ENCODE results near the gene STARD3NL. TPM values are rescaled to one million over a fixed set of nuclear protein-coding genes. Genes with fewer than 3 reads are reported as not detected.
"Not testable (repeated sequence)": the region's sequence is repeated elsewhere in the genome, so short reads cannot be mapped to it uniquely, and the experiment has no call there.

Gene STARD3NL
- total and polyA plus RNA-seq, 2 of the 13 experiments (the other 11 are each of a cell fraction or from before 2014, with no cell fraction given) = 37.3 to 42.3 TPM

GRCh38 chr7:38175547-38175946 is 2.5 kb upstream of the STARD3NL start:
- intact Hi-C loops (cut with micrococcal nuclease; ENCODE audit: unreplicated experiment) = loop anchor here (5.0 kb wide), 1 partner anchor 258 kb away; the partner anchor contains the start of gene SFRP4
- in situ Hi-C loops (cut with HindIII; ENCODE audit: extremely low pct_ligation_motif_present, low pct_unique_long_range_greater_than_20kb); H4K20me1 ChIP-seq (ENCODE audit: insufficient read depth, low read length); H2AFZ ChIP-seq (ENCODE audit: low read length); H3K4me2 ChIP-seq (ENCODE audit: low read depth, low read length); POLR2A ChIA-PET; H3K9ac ChIP-seq (ENCODE audit: insufficient read depth, low read depth, low read length); BruUV-seq (replicated peaks); ATAC-seq; DNase-seq (ENCODE audit: low spot score); H3K36me3 ChIP-seq (replicated peaks in 1 of 2; ENCODE audit: control insufficient read depth in 1 of 2, insufficient read depth in 2 of 2, low read length in 2 of 2); H3K27ac ChIP-seq (ENCODE audit: extremely low read length, insufficient read depth, low read length); FAIRE-seq; H3K27me3 ChIP-seq (ENCODE audit: control insufficient read depth in 1 of 2, insufficient read depth in 2 of 2, low read length in 2 of 2); H3K9me3 ChIP-seq (ENCODE audit: low read length); CTCF ChIA-PET (ENCODE audit: low intra/inter-chr PET ratio, low total read pairs); H3K4me3 ChIP-seq (replicated peaks in 1 of 3; ENCODE audit: insufficient read depth in 1 of 3, low read depth in 2 of 3, low read length in 3 of 3): not testable (repeated sequence)
- peaks cover 14% of the 10 kb centered on the region for H3K79me2 ChIP-seq (ENCODE audit: insufficient read depth, low read length)
- 49% methylated on average over 9 of the region's 9 CpGs for WGBS (ENCODE audit: low lambda C conversion rate)
- peaks cover 17% of the 10 kb centered on the region for H3K4me1 ChIP-seq (ENCODE audit: insufficient read depth, low read length)
- TF ChIP-seq SRF (IDR thresholded peaks at IDR 0.05; ENCODE audit: low read depth, low read length) (peak; percentile 68), ZMYM4 (CRISPR knock-in tag; IDR thresholded peaks at IDR 0.05) (peak; percentile 18; the same call in 1 of the 2 replicates), MAFK (conservative IDR thresholded peaks at IDR 0.05 in 1 of 2, IDR thresholded peaks at IDR 0.05 in 1 of 2; ENCODE audit: low read length in 2 of 2) (peak; percentile 25 to 54; a peak in 2 of 4 replicates), NFYB (CRISPR knock-in tag; IDR thresholded peaks at IDR 0.05) (peak; percentile 27; the same call in 1 of the 2 replicates), MAFF (IDR thresholded peaks at IDR 0.05; ENCODE audit: low read depth, low read length) (peak; percentile 35; the same call in 1 of the 2 replicates)

- H2AFZ ChIP-seq (ENCODE audit: low read length) = peak overlapping the region; percentile 92
- no peaks in the 10 kb centered on the region for H4K20me1 ChIP-seq (ENCODE audit: insufficient read depth, low read length)
- CTCF ChIA-PET (ENCODE audit: low intra/inter-chr PET ratio, low total read pairs) = no interaction called here
- BruUV-seq (replicated peaks) = TSS peak; percentile 92
- peak overlapping the region; percentile 43; the same call in 1 of the 2 replicates for H3K9ac ChIP-seq (ENCODE audit: insufficient read depth, low read depth, low read length)
- DNase-seq (ENCODE audit: low spot score) = no peak
- WGBS (ENCODE audit: low lambda C conversion rate) = 43% methylated on average over 4 of the region's 15 CpGs
- peak overlapping the region; percentile 77 for H3K4me2 ChIP-seq (ENCODE audit: low read depth, low read length)
- H3K27ac ChIP-seq (ENCODE audit: extremely low read length, insufficient read depth, low read length) = peak overlapping the region; percentile 56
- peaks cover 20% of the 10 kb centered on the region for H3K79me2 ChIP-seq (ENCODE audit: insufficient read depth, low read length)
- intact Hi-C loops (cut with micrococcal nuclease; ENCODE audit: unreplicated experiment) (loop anchor here (1.0 to 5.0 kb wide), 5 partner anchors 19 to 260 kb away; partner anchors contain the start of gene SFRP4), in situ Hi-C loops (cut with HindIII; ENCODE audit: extremely low pct_ligation_motif_present, low pct_unique_long_range_greater_than_20kb) (no loop called here)
- peaks cover 18% of the 10 kb centered on the region for H3K4me1 ChIP-seq (ENCODE audit: insufficient read depth, low read length)
- no peak for ATAC-seq
- H3K27me3 ChIP-seq (ENCODE audit: control insufficient read depth in 1 of 2, insufficient read depth in 2 of 2, low read length in 2 of 2) = no peaks in the 10 kb centered on the region; a peak in 1 of 5 replicates
- no peak for FAIRE-seq
- POLR2A ChIA-PET = interaction anchor here (1.2 to 1.8 kb wide), 8 partner anchors 18 to 1206 kb away, joined by 3 to 11 read pairs (median 6); partner anchors contain the start of genes EPDR1 and SFRP4
- no peaks in the 10 kb centered on the region for H3K36me3 ChIP-seq (replicated peaks in 1 of 2; ENCODE audit: control insufficient read depth in 1 of 2, insufficient read depth in 2 of 2, low read length in 2 of 2)
- H3K9me3 ChIP-seq (ENCODE audit: low read length) = no peaks in the 10 kb centered on the region
- peak overlapping the region; percentile 55 to 94 (median 81) for H3K4me3 ChIP-seq (replicated peaks in 1 of 3; ENCODE audit: insufficient read depth in 1 of 3, low read depth in 2 of 3, low read length in 3 of 3)
- no peak for TF ChIP-seq ATF7 (IDR thresholded peaks at IDR 0.05)
- TF ChIP-seq ATF7 (CRISPR knock-in tag; IDR thresholded peaks at IDR 0.05) = no peak
- no peak for TF ChIP-seq NFKB2 (CRISPR knock-in tag; IDR thresholded peaks at IDR 0.05; ENCODE audit: borderline replicate concordance)
- no peak for TF ChIP-seq NFE2 (CRISPR knock-in tag; IDR thresholded peaks at IDR 0.05)
- TF ChIP-seq ZNF333 (CRISPR knock-in tag; IDR thresholded peaks at IDR 0.05; ENCODE audit: borderline replicate concordance) = no peak
- TF ChIP-seq, protein P1, sequence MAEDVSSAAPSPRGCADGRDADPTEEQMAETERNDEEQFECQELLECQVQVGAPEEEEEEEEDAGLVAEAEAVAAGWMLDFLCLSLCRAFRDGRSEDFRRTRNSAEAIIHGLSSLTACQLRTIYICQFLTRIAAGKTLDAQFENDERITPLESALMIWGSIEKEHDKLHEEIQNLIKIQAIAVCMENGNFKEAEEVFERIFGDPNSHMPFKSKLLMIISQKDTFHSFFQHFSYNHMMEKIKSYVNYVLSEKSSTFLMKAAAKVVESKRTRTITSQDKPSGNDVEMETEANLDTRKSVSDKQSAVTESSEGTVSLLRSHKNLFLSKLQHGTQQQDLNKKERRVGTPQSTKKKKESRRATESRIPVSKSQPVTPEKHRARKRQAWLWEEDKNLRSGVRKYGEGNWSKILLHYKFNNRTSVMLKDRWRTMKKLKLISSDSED (CRISPR knock-in tag; IDR thresholded peaks at IDR 0.05) = no peak
- TF ChIP-seq FIP1L1 (IDR thresholded peaks at IDR 0.05; ENCODE audit: borderline replicate concordance, insufficient read depth, low read depth, low read length) = no peak
- TF ChIP-seq EED (CRISPR knock-in tag; IDR thresholded peaks at IDR 0.05) = no peak
- no peak for TF ChIP-seq CENPX (CRISPR knock-in tag; IDR thresholded peaks at IDR 0.05)
- no peak for TF ChIP-seq ZNF138 (CRISPR knock-in tag; IDR thresholded peaks at IDR 0.05; ENCODE audit: low read depth)
- no peak for TF ChIP-seq ZNF44 (CRISPR knock-in tag; IDR thresholded peaks at IDR 0.05)
- TF ChIP-seq AGO2 (optimal IDR thresholded peaks at IDR 0.05; ENCODE audit: low read depth, low read length) = no peak
- TF ChIP-seq ZMYM4 (CRISPR knock-in tag; IDR thresholded peaks at IDR 0.05) = no peak
- TF ChIP-seq TMF1 (CRISPR knock-in tag; IDR thresholded peaks at IDR 0.05; ENCODE audit: low read depth) = 0 out of 2 replicates have a peak, but pooled peaks have one; percentile 41
Observed at GRCh38 chr7:38177621-38178003, 433 bp upstream of the STARD3NL start.
